ENCODE measurements around the gene ALOX15.
"Not testable (repeated sequence)": the region's sequence is repeated elsewhere in the genome, so short reads cannot be mapped to it uniquely, and the experiment has no call there.

Gene ALOX15

DNA sequence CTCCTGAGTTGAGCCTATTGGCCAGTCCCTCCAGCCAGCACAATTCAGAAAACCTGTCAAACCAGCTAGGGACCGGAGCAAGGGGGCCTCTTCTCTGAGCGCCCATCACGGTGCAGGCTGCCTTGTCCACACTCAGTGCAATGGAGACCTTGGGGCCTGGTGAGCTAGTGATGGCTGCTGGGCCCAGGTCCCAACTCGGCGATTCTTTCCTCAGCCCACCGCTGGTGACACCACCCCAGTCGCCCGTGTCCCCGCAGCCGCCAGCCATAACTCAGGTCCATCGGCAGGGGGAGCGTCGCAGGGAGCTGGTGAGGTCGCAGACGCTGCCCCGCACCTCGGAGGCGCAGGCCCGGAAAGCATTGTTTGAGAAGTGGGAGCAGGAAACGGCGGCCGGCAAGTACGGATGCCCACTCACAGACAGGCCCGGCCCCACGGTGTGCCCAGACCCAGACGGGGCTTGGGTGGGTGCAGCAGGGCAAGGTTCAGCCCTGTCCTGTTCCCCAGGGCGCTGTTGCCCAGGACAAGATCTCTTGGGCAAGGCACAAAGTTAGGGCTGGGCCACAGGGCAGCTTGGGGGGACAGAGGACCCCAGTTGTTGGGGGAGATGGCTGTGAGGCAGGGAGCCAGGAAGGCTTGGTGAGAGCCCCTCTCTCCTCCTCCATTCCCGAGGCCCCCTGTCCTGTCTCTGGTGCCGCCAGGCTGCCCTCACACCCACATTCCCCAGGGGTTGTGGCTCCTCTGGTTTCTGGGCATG lies 46.4 kb downstream of the ALOX15 start:
- in situ Hi-C loops (cut with HindIII; ENCODE audit: low sequenced_read_pairs) = no loop called here
- TF ChIP-seq, protein P1, sequence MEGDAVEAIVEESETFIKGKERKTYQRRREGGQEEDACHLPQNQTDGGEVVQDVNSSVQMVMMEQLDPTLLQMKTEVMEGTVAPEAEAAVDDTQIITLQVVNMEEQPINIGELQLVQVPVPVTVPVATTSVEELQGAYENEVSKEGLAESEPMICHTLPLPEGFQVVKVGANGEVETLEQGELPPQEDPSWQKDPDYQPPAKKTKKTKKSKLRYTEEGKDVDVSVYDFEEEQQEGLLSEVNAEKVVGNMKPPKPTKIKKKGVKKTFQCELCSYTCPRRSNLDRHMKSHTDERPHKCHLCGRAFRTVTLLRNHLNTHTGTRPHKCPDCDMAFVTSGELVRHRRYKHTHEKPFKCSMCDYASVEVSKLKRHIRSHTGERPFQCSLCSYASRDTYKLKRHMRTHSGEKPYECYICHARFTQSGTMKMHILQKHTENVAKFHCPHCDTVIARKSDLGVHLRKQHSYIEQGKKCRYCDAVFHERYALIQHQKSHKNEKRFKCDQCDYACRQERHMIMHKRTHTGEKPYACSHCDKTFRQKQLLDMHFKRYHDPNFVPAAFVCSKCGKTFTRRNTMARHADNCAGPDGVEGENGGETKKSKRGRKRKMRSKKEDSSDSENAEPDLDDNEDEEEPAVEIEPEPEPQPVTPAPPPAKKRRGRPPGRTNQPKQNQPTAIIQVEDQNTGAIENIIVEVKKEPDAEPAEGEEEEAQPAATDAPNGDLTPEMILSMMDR (IDR thresholded peaks at IDR 0.05; ENCODE audit: low read depth, low read length) = peak; percentile 34
- H3K4me3 ChIP-seq (ENCODE audit: low read depth, low read length) = no peak overlapping the region
- DNase-seq (ENCODE audit: low read depth, low spot score) = no peak

DNA sequence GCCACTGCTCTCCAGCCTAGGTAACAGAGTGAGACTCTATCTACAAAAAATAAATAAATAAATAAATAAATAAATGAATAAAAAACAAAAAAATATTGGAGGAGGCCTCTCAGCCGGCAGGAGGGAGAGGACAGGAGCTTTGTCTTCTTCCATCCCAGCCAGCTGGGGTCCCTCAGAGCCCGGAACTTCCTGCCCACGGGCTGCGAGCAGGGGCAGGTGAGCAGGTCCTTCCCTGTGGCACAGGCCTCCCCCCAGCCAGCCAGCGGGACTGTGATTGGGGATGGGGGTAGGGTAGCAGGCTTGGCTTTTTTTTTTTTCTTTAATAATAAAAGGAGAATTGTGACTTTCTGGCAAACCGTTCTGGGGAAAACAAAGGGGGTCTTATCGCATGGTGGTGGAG lies 47.1 kb downstream of the ALOX15 start:
- H3K4me3 ChIP-seq (ENCODE audit: low read depth, low read length) = no peak overlapping the region
- no peak for DNase-seq (ENCODE audit: low read depth, low spot score)
- in situ Hi-C loops (cut with HindIII; ENCODE audit: low sequenced_read_pairs) = no loop called here
- TF ChIP-seq, protein P1 (IDR thresholded peaks at IDR 0.05; ENCODE audit: low read depth, low read length) = no peak

- TF ChIP-seq, protein P1 (IDR thresholded peaks at IDR 0.05; ENCODE audit: low read depth, low read length) = no peak
- DNase-seq (ENCODE audit: low read depth, low spot score) = no peak
- H3K4me3 ChIP-seq (ENCODE audit: low read depth, low read length) = no peak overlapping the region
- in situ Hi-C loops (cut with HindIII; ENCODE audit: low sequenced_read_pairs) = no loop called here
Observed at GRCh38 chr17:4593021-4593421, 48.5 kb downstream of the ALOX15 start.

GRCh38 chr17:4592240-4593005 lies 49.1 kb downstream of the ALOX15 start:
- no peak for DNase-seq (ENCODE audit: low read depth, low spot score)
- in situ Hi-C loops (cut with HindIII; ENCODE audit: low sequenced_read_pairs) = no loop called here
- no peak overlapping the region for H3K4me3 ChIP-seq (ENCODE audit: low read depth, low read length)
- TF ChIP-seq, protein P1 (IDR thresholded peaks at IDR 0.05; ENCODE audit: low read depth, low read length) = no peak

GRCh38 chr17:4591529-4591928 lies 49.9 kb downstream of the ALOX15 start:
- DNase-seq (ENCODE audit: low read depth, low spot score) = no peak
- no peak overlapping the region for H3K4me3 ChIP-seq (ENCODE audit: low read depth, low read length)
- in situ Hi-C loops (cut with HindIII; ENCODE audit: low sequenced_read_pairs) = no loop called here
- TF ChIP-seq, protein P1 (IDR thresholded peaks at IDR 0.05; ENCODE audit: low read depth, low read length) = no peak

- TF ChIP-seq, protein P1 (IDR thresholded peaks at IDR 0.05; ENCODE audit: low read depth, low read length) = no peak
- in situ Hi-C loops (cut with HindIII; ENCODE audit: low sequenced_read_pairs) = no loop called here
- no peak overlapping the region for H3K4me3 ChIP-seq (ENCODE audit: low read depth, low read length)
- DNase-seq (ENCODE audit: low read depth, low spot score) = no peak
Observed at GRCh38 chr17:4590981-4591453, 50.5 kb downstream of the ALOX15 start.

GRCh38 chr17:4590042-4590441 lies 51.4 kb downstream of the ALOX15 start:
- in situ Hi-C loops (cut with HindIII; ENCODE audit: low sequenced_read_pairs); H3K4me3 ChIP-seq (ENCODE audit: low read depth, low read length); DNase-seq (ENCODE audit: low read depth, low spot score): not testable (repeated sequence)
